Stimulated activated CD4-positive, alpha-beta T cell treated with anti-CD3 and anti-CD28 coated beads, TNF-alpha, amount 100 ng/mL, for 48 hours (primary cell): ENCODE data around the gene MAST3.
"Not testable (repeated sequence)": the region's sequence is repeated elsewhere in the genome, so short reads cannot be mapped to it uniquely, and the experiment has no call there.

ENCODE experiments used
- DNase-seq, 3 donors: peaks; one replicate each; pipeline ENCODE4 v3.0.0-alpha.2; 2020; ENCODE audit warnings: low read depth in 3 of 3

The MAST3 gene

DNA sequence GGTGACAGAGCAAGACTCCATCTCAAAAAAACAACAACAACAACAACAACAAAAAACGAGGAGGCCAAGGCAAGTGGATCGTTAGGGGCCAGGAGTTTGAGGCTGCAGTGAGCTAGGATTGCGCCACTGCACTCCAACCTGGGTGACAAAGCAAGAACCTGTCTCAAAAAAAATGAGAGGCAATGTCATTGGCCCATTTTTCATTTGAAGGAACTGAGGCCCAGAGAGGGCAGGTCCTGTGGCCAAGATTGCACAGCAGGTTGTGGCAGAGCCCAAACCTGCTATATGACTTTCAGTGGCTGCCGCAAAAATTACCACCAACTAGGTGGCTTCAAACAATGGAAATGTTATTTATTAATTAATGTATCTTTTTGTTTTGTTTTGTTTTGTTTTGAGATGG, 60.9 kb downstream of the MAST3 start:
- no peak for DNase-seq

DNA sequence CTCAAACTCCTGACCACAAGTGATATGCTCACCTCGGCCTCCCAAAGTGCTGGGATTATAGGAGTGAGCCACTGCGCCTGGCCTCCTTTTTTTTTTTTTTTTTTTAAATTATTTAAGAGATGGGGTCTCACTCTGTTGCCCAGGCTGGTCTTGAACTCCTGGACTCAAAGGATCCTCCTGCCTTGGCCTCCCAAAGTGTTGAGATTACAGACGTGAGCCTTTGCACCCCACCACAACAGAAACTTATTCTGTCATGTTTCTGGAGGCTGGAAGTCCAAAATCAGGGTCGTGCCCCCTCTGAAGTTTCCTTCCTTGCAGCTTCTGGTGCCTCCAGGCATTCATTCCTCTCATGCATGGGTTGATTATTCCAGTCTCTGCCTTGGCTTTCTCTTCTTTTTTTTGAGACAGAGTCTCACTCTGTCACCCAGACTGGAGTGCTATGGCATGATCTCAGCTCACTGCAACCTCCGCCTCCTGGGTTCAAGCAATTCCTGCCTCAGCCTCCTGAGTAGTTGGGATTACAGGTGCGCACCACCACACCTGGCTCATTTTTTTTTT, 61.6 kb downstream of the MAST3 start:
- not testable (repeated sequence) for DNase-seq

DNA sequence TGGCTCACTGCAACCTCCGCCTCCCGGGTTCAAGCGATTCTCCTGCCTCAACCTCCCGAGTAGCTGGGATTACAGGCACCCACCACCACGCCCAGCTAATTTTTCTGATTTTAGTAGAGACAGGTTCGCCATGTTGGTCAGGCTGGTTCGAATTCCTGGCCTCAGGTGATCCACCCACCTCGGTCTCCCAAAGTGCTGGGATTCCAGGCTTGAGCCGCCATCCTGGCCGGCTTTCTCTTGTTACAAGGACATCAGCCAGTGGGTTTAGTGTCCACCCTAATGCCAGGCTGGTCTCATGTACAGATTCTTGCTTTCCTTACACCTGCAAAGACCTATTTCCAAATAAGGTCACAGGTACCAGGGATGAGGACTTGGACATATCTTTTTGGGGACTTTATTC, 62.2 kb downstream of the MAST3 start:
- no peak for DNase-seq

- DNase-seq: no peak
Observed at GRCh38 chr19:18160493-18160970, 63.0 kb downstream of the MAST3 start.

DNA sequence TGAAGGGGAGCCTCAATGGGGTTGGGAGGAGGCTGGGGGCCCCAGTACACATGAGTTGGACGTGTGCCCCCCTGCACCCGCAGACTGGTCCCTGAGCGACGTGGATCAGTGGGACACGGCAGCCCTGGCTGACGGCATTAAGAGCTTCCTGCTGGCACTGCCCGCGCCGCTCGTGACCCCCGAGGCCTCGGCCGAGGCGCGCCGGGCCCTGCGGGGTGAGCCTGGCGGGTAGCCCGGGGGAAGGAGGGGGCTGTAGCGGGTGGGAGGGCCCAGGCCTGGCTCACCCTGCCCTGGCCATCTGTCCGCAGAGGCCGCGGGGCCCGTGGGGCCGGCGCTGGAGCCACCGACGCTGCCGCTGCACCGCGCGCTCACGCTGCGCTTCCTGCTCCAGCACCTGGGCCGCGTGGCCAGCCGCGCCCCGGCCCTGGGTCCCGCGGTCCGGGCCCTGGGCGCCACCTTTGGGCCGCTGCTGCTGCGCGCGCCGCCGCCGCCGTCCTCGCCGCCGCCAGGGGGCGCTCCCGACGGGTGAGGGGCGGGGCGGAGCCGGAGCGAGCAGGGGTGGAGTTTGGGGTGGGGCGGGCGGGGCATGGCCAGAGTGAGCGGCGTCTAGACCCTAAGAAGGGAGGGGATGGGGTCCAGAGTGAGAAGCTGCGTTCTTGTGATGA, 63.5 kb downstream of the MAST3 start:
- DNase-seq: peak; percentile 61 to 69 (median 64)

GRCh38 chr19:18161636-18162002, 64.0 kb downstream of the MAST3 start:
- no peak for DNase-seq

DNA sequence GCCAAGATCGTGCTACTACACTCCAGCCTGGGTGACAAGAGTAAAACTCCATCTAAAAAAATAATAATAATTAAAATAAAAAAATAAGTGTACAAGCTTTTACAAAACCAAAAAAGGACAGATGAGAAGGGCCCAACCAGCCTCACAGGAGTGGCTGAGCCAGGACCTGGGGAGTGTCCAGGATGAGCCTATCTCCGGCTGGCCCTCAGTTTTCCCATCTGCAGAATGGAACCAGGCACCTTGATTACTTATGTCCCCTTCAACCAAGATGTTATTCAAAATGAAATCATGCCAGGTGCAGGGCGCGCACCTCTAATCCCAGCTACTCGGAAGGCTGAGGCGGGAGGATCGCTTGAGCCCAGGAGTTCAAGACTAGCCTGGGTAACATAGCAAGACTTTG, 66.5 kb downstream of the MAST3 start:
- no peak for DNase-seq

GRCh38 chr19:18165794-18166544, 68.4 kb downstream of the MAST3 start:
- no peak for DNase-seq

DNA sequence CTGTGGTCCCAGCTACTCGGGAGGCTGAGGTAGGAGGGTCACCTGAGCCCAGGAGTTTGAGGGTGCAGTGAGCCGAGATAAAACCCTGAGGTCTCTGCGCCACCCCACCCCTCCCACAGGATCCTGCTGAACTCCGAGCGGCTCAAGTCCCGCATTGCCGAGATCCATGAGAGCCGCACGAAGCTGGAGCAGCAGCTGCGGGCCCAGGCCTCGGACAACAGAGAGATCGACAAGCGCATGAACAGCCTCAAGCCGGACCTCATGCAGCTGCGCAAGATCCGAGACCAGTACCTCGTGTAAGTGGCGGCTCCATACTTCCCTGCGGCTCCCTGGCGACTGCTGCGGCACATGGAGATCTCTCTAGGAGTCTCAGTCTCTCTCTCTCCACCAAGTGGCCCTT, 69.4 kb downstream of the MAST3 start:
- DNase-seq: no peak

- peak; percentile 28 to 57 (median 53) for DNase-seq
Observed at GRCh38 chr19:18167975-18168645, 70.5 kb downstream of the MAST3 start.

DNA sequence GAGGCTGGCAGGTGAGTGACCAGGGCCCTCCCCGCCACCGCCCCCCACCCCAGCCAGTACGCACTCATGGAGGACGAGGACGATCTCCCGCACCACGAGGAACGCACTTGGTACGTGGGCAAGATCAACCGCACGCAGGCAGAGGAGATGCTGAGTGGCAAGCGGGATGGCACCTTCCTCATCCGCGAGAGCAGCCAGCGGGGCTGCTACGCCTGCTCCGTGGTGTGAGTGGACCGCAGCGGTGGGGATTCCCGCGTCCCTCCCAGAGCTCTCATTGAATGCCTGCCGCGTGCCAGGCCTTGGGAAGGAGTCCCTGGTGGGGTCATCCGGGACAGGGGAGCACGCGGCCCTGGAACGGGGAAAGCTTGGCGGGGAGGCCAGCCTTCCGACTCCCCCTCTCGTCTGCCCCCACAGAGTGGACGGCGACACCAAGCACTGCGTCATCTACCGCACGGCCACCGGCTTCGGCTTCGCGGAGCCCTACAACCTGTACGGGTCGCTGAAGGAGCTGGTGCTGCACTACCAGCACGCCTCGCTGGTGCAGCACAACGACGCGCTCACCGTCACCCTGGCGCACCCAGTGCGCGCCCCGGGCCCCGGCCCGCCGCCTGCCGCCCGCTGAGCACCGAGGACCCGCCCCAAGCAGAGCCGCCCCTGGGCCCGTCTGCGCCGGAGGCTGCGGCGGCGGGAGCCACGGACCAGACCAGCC, 71.2 kb downstream of the MAST3 start:
- DNase-seq: no peak

DNA sequence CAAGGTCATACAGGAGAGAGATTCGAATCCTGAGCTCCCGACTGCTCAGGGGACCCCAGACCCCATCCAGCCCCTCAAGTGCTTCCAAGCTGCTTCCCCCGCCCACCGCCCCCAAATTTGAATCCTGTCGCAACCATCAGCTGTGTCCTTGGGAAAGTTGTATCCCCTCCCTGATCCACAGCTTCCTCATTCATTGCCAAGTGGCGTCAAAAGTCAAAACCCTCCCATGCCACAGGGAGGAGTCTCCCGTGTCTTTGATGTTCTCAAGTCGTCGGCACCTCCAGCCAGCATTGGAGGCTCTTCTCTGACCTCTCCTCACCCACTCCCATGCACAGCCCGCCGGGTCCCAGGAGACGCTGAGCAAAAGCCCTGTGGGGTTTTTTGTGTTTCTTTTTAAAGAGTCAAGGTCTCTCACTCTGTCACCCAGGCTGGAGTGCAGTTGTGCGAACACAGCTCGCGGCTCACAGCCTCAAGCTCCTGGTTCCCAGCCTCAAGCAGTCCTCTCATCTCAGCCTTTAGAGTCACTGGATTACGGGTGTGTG, 73.2 kb downstream of the MAST3 start:
- DNase-seq: no peak

- DNase-seq: no peak
Observed at GRCh38 chr19:18171605-18172327, 74.2 kb downstream of the MAST3 start.

DNA sequence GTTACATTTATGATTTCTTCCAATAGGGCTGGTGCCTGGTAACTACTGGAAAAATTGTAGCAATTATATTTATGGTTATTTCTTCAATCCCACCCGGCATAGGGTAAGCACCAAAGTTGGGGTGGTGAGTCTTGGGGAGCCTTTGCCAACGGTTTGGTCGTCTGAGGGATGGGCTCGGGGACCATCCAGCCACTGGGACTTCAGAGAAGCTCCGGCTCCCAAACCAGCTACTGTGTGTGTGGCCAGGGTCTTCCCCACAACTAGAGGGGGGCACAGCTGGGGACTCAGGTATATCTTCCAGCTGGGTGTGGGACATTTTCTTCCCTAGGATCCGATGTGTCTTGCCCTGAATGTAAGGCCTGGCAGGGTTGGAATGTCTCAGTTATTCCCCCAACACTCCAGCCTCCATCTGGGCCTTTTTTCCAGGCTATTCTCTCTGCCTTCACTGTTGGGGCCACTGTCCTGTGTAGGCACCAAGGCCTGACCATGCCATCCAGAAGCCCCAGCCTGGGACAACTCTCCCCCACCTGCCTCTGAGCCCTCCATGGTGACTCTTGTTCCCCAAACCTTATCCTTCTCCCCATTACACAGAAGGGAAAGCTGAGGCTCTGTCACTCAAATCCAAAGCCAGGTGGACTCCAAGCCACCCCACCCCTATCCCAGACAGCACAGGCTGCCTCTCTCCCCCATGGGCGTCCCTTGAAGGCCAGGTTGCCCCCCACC, 74.9 kb downstream of the MAST3 start:
- no peak for DNase-seq

DNA sequence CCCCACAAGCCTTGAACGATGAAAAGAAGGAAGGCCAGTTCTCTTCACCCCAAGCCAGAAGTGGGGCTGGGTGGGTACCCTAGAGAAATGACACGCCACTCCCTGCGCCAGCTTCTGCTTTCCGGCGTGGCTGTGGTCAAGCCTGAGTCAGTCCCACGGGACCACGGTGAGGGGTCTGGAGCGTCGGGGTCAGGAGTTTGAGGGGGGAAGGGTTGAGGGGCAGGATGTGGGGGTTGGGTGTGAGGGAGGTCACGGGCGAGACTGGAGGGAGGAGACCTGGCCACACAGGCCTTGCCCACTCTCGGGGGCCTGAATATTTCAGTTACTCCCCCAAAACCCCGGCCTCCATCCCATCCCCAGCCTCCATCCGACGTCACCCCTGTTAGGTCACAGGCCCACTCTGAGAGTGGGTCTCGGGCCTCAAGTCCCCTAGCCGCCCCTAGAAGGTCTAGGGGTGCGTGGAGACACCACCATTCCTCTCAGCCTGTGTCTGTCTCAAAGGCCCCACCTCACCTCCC, 75.5 kb downstream of the MAST3 start:
- DNase-seq: no peak

GRCh38 chr19:18173572-18174288, 76.2 kb downstream of the MAST3 start, which contains the start of gene IFI30:
TSS of gene IFI30 (plus strand) at chr19:18173813. CDS start at chr19:18173842, 29 bp downstream.
- peak in 1 of 3 donors; percentile 38 for DNase-seq

- no peak for DNase-seq
Observed at GRCh38 chr19:18174983-18175382, 77.4 kb downstream of the MAST3 start.

GRCh38 chr19:18176367-18177310, 79.1 kb downstream of the MAST3 start:
- DNase-seq: no peak
